Peyer's patch (tissue), 4 donors: ENCODE measurements around the gene SLC16A1. TPM values are rescaled to one million over a fixed set of nuclear protein-coding genes. Genes with fewer than 3 reads are reported as not detected.

Experiments used
- DNase-seq, 3 donors: peaks; one replicate each; pipeline ENCODE4 v3.0.0-alpha.2; 2017 to 2019
- H3K27ac ChIP-seq, 4 donors: fragments of 200-600 bp; sonication (generic); one replicate each; pipeline ENCODE4 v1.5.1; 2016 to 2019
- H3K27me3 ChIP-seq, 2 donors: fragments of 200-600 bp; sonication (generic); one replicate each; pipeline ENCODE4 v1.5.1; 2019
- H3K36me3 ChIP-seq, 3 donors: fragments of 200-600 bp; sonication (generic); one replicate each; pipeline ENCODE4 v1.5.1; 2016 to 2019
- H3K4me1 ChIP-seq, 4 donors: fragments of 200-600 bp; sonication (generic); one replicate each; pipeline ENCODE4 v1.5.1; 2016 to 2019
- H3K4me3 ChIP-seq, 4 donors: fragments of 200-600 bp; sonication (generic); 1 replicate in 3 of 4; 2 replicates in 1 of 4; pipeline ENCODE4 v1.5.1; 2016 to 2019; ENCODE audit warnings: mild to moderate bottlenecking in 1 of 4
- H3K9me3 ChIP-seq, 4 donors: fragments of 200-600 bp; sonication (generic); one replicate each; pipeline ENCODE4 v1.5.1; 2016 to 2019; ENCODE audit warnings: mild to moderate bottlenecking in 1 of 4
- POLR2A ChIP-seq, 2 donors: fragments of 450-650 bp; IDR thresholded peaks; one replicate each; pipeline ENCODE4 v1.5.1; 2017; ENCODE audit warnings: antibody characterized with exemption in 2 of 2, mild to moderate bottlenecking in 2 of 2, moderate library complexity in 2 of 2
- total RNA-seq, 4 donors: library from RNA; depleted of rRNA; stranded (reverse); fragments of >200 nt; gene quantifications; one replicate each; pipeline ENCODE4 v1.1.0, GENCODE V29; 2016
- TF ChIP-seq, protein P1 (sequence below), 6 experiments: fragments of 450-650 bp in 4 of 6; fragments of 200-600 bp in 2 of 6; sonication (generic) in 1 of 6; IDR thresholded peaks; one replicate each; pipeline ENCODE4 v1.5.1; 2017 to 2019; ENCODE audit warnings: antibody characterized with exemption in 6 of 6, mild to moderate bottlenecking in 3 of 6, moderate library complexity in 1 of 6

Gene SLC16A1
- total RNA-seq, 4 donors from 2014 or later: 2.5 to 33.1 (median 14.0) TPM

DNA sequence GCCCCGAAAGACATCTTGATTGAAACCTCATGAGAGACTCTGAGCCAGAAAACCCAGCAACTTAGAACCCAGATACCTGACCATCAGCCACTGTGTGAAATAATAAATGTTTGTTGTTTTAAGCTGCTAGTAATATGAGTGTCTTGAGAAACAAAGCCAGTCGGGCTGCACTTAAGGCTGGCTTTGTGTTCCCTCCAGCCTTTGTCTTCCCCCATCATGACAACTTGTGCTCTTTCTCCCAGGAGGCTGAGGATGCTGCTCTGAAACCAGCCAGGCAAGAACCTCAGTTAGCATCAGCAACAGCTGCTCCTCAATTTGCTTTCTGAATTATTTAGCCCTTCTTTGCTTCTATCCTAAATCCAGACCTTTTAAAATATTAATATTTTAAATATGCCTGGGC, 78.2 kb downstream of the SLC16A1 start:
- no peaks in the 10 kb centered on the region for H3K36me3 ChIP-seq
- no peak for TF ChIP-seq POLR2A (IDR thresholded peaks at IDR 0.05)
- TF ChIP-seq, protein P1, sequence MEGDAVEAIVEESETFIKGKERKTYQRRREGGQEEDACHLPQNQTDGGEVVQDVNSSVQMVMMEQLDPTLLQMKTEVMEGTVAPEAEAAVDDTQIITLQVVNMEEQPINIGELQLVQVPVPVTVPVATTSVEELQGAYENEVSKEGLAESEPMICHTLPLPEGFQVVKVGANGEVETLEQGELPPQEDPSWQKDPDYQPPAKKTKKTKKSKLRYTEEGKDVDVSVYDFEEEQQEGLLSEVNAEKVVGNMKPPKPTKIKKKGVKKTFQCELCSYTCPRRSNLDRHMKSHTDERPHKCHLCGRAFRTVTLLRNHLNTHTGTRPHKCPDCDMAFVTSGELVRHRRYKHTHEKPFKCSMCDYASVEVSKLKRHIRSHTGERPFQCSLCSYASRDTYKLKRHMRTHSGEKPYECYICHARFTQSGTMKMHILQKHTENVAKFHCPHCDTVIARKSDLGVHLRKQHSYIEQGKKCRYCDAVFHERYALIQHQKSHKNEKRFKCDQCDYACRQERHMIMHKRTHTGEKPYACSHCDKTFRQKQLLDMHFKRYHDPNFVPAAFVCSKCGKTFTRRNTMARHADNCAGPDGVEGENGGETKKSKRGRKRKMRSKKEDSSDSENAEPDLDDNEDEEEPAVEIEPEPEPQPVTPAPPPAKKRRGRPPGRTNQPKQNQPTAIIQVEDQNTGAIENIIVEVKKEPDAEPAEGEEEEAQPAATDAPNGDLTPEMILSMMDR (IDR thresholded peaks at IDR 0.05): no peak
- H3K27me3 ChIP-seq: no peaks in the 10 kb centered on the region
- H3K4me1 ChIP-seq: peaks cover 0 to 12% (median 0%) of the 10 kb centered on the region in 4 donors
- H3K9me3 ChIP-seq: no peaks in the 10 kb centered on the region
- DNase-seq: no peak
- no peak overlapping the region for H3K27ac ChIP-seq
- H3K4me3 ChIP-seq: no peak overlapping the region

GRCh38 chr1:112876315-112876714, 79.7 kb downstream of the SLC16A1 start:
- Histone ChIP-seq H3K27me3 (no peaks in the 10 kb centered on the region), H3K27ac (no peak overlapping the region), H3K4me1 (peaks cover 0 to under 1% (median 0%) of the 10 kb centered on the region in 4 donors), H3K36me3 (no peaks in the 10 kb centered on the region), H3K9me3 (no peaks in the 10 kb centered on the region), H3K4me3 (no peak overlapping the region)
- DNase-seq: no peak
- TF ChIP-seq, protein P1 (IDR thresholded peaks at IDR 0.05): no peak
- no peak for TF ChIP-seq POLR2A (IDR thresholded peaks at IDR 0.05)

- no peak for DNase-seq
- H3K9me3 ChIP-seq: no peaks in the 10 kb centered on the region
- peak overlapping the region in 1 of 4 donors; percentile 35 for H3K27ac ChIP-seq
- H3K4me3 ChIP-seq: no peak overlapping the region
- TF ChIP-seq, protein P1 (IDR thresholded peaks at IDR 0.05): no peak
- TF ChIP-seq POLR2A (IDR thresholded peaks at IDR 0.05): no peak
- H3K27me3 ChIP-seq: no peaks in the 10 kb centered on the region
- no peaks in the 10 kb centered on the region for H3K36me3 ChIP-seq
- H3K4me1 ChIP-seq: peaks cover 0 to 4% (median 0%) of the 10 kb centered on the region in 4 donors
Observed at GRCh38 chr1:112872551-112872962, 83.4 kb downstream of the SLC16A1 start.

DNA sequence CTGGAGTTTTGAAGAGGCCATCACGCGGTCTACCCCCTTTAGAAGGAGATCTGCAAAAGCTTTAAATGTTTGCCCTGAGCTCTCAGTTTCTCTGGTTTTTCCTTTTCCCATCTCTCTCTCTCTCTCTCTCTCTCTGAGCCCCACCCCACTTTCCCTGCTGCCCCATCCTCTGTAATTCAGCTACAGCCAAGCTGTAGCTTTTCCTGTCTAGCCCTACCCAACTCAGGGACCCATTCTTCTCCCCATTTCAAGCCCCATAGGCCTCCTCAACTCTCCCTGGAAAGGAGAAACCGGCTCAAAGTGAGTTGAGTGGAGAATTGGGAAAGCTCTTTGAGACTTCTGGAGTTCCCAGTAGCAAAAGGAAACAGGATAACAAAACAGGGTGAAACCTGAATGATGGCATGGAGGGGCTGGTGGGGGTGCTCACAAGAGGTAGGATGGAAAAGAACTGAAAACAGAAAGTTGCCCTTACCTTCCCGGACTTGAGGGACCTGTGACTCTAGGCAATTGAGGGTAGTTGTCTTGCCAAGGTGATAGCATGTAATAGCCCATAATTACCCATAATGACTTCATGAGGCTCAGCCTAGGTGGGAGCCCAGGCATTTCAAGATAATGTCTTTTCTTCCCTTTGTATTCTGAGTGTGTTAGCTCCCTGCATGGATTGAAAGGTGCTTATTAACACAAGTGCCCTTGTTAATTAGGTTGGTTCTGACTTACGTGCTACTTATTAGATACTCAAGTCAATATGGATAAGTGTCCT, 84.9 kb downstream of the SLC16A1 start:
- no peak for TF ChIP-seq POLR2A (IDR thresholded peaks at IDR 0.05)
- TF ChIP-seq, protein P1 (IDR thresholded peaks at IDR 0.05): no peak
- H3K9me3 ChIP-seq: no peaks in the 10 kb centered on the region
- DNase-seq: no peak
- H3K36me3 ChIP-seq: no peaks in the 10 kb centered on the region
- no peak overlapping the region for H3K4me3 ChIP-seq
- H3K27me3 ChIP-seq: no peaks in the 10 kb centered on the region
- H3K27ac ChIP-seq: peak overlapping the region in 2 of 4 donors; percentile 5 to 67
- H3K4me1 ChIP-seq: peaks cover 0 to 4% (median 0%) of the 10 kb centered on the region in 4 donors

- Histone ChIP-seq H3K27me3 (no peaks in the 10 kb centered on the region), H3K9me3 (no peaks in the 10 kb centered on the region), H3K36me3 (no peaks in the 10 kb centered on the region), H3K27ac (peak overlapping the region in 1 of 4 donors; percentile 72), H3K4me1 (peaks cover 0 to 4% (median 0%) of the 10 kb centered on the region in 4 donors), H3K4me3 (no peak overlapping the region)
- no peak for DNase-seq
- TF ChIP-seq POLR2A (IDR thresholded peaks at IDR 0.05): no peak
- TF ChIP-seq, protein P1 (IDR thresholded peaks at IDR 0.05): no peak
Observed at GRCh38 chr1:112869895-112870294, 86.1 kb downstream of the SLC16A1 start.
